K562 (cell line): ENCODE results near the gene SRP72.

Source experiments
- DPF2 ChIP-seq: fragments of 450-650 bp; IDR thresholded peaks from 2 replicates; pipeline ENCODE4 v1.6.1; 2016
- FOXK2 ChIP-seq, 2 experiments: fragments of 450-650 bp; IDR thresholded peaks in 1 of 2; conservative IDR thresholded peaks in 1 of 2; 2 replicates each; pipeline ENCODE4 v1.6.1; 2016; ENCODE audit warnings: low read depth in 2 of 2, mild to moderate bottlenecking in 1 of 2
- MYC ChIP-seq, 2 experiments: fragments of 250-450 bp in 1 of 2; sonication (Bioruptor Pico) in 1 of 2; IDR thresholded peaks; 2 replicates each; pipeline versions ENCODE4 v1.5.1 to v1.6.1; 2012 to 2021; ENCODE audit warnings: low read depth in 2 of 2, borderline replicate concordance in 1 of 2, improper control_type of control experiment in 1 of 2, low read length in 1 of 2, mild to moderate bottlenecking in 1 of 2, moderate library complexity in 1 of 2
- POLR2B ChIP-seq: fragments of 450-650 bp; IDR thresholded peaks from 2 replicates; pipeline ENCODE4 v1.6.1; 2018; ENCODE audit warnings: low read depth; ENCODE audit not compliant: partially characterized antibody
- XRCC5 ChIP-seq: fragments of 200-400 bp; formaldehyde crosslinking; IDR thresholded peaks from 2 replicates; pipeline ENCODE4 v1.6.1; 2017; ENCODE audit warnings: low read depth, mild to moderate bottlenecking, low read length
- TF ChIP-seq, protein P1 (sequence below), 3 experiments: IDR thresholded peaks in 2 of 3; conservative IDR thresholded peaks in 1 of 3; 2 replicates each; pipeline ENCODE4 v1.5.1; 2011 to 2012; ENCODE audit warnings: low read length in 3 of 3, mild to moderate bottlenecking in 3 of 3, control low read depth in 2 of 3, improper control_type of control experiment in 1 of 3, inconsistent platforms in 1 of 3, low read depth in 1 of 3, mixed read lengths in 1 of 3, moderate library complexity in 1 of 3; ENCODE audit not compliant: insufficient read depth in 2 of 3

GRCh38 chr4:56544573-56545131 lies 77.2 kb downstream of the SRP72 start:
- TF ChIP-seq POLR2B (no peak), MYC (IDR thresholded peaks at IDR 0.05; ENCODE audit: low read depth, low read length) (peak; percentile 93), MYC (CRISPR knock-in tag; IDR thresholded peaks at IDR 0.05; ENCODE audit: borderline replicate concordance, low read depth) (no peak), XRCC5 (peak; percentile 89), FOXK2 (conservative IDR thresholded peaks at IDR 0.05 in 1 of 2, IDR thresholded peaks at IDR 0.05 in 1 of 2; ENCODE audit: low read depth in 2 of 2) (no peak), DPF2 (peak; percentile 33; the same call in 1 of the 2 replicates)
- TF ChIP-seq, protein P1, sequence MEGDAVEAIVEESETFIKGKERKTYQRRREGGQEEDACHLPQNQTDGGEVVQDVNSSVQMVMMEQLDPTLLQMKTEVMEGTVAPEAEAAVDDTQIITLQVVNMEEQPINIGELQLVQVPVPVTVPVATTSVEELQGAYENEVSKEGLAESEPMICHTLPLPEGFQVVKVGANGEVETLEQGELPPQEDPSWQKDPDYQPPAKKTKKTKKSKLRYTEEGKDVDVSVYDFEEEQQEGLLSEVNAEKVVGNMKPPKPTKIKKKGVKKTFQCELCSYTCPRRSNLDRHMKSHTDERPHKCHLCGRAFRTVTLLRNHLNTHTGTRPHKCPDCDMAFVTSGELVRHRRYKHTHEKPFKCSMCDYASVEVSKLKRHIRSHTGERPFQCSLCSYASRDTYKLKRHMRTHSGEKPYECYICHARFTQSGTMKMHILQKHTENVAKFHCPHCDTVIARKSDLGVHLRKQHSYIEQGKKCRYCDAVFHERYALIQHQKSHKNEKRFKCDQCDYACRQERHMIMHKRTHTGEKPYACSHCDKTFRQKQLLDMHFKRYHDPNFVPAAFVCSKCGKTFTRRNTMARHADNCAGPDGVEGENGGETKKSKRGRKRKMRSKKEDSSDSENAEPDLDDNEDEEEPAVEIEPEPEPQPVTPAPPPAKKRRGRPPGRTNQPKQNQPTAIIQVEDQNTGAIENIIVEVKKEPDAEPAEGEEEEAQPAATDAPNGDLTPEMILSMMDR (IDR thresholded peaks at IDR 0.05 in 2 of 3, conservative IDR thresholded peaks at IDR 0.05 in 1 of 3; ENCODE audit: insufficient read depth in 2 of 3, low read depth in 1 of 3, low read length in 3 of 3) = peak; percentile 98 to 99 (median 99)
